Body of pancreas (tissue), 4 donors: ENCODE data around the gene ZBTB46. TPM values are rescaled to one million over a fixed set of nuclear protein-coding genes. Genes with fewer than 3 reads are reported as not detected.

Experiments
- ATAC-seq: fragments of 150-250 bp; one replicate; pipeline ENCODE4 v1.9.1; 2016
- DNase-seq, 4 donors: peaks; one replicate each; pipeline ENCODE4 v3.0.0-alpha.2; 2019
- H3K27ac ChIP-seq, 4 donors: fragments of 200-600 bp; sonication (generic); 1 replicate in 3 of 4; 2 replicates in 1 of 4; pipeline versions ENCODE4 v1.5.1 to v1.6.1; 2016 to 2019; ENCODE audit warnings: mild to moderate bottlenecking in 1 of 4, mixed read lengths in 1 of 4, moderate library complexity in 1 of 4
- H3K27me3 ChIP-seq, 2 donors: fragments of 200-600 bp; sonication (generic); one replicate each; pipeline ENCODE4 v1.6.0; 2016; ENCODE audit warnings: mild to moderate bottlenecking in 1 of 2
- H3K36me3 ChIP-seq, 2 donors: fragments of 200-600 bp; sonication (generic); replicated peaks in 1 of 2; 2 replicates each; pipeline ENCODE4 v1.5.1; 2016; ENCODE audit warnings: low read depth in 2 of 2; ENCODE audit not compliant: insufficient read depth in 1 of 2
- H3K4me1 ChIP-seq: fragments of 200-600 bp; sonication (generic); one replicate; pipeline ENCODE4 v1.6.0; 2016
- H3K4me3 ChIP-seq, 2 donors: fragments of 200-600 bp; sonication (generic); 1 replicate in 1 of 2; 2 replicates in 1 of 2; pipeline ENCODE4 v1.5.1; 2016 to 2019
- H3K9me3 ChIP-seq, 3 donors: fragments of 200-600 bp; sonication (generic); 1 replicate in 2 of 3; 2 replicates in 1 of 3; pipeline ENCODE4 v1.5.1; 2016
- CTCF ChIP-seq, 7 experiments: fragments of 450-650 bp in 4 of 7; fragments of 200-600 bp in 3 of 7; sonication (generic) in 3 of 7; IDR thresholded peaks; one replicate each; pipeline ENCODE4 v1.5.1; 2016 to 2019; ENCODE audit warnings: antibody characterized with exemption in 7 of 7
- POLR2A ChIP-seq, 3 donors: fragments of 450-650 bp; IDR thresholded peaks; one replicate each; pipeline ENCODE4 v1.6.1; 2016; ENCODE audit warnings: antibody characterized with exemption in 3 of 3, mild to moderate bottlenecking in 2 of 3
- WGBS, 2 donors: methylation state at CpG; one replicate each; pipeline ENCODE4 v1.1.5; 2017; 5-methylcytosine and 5-hydroxymethylcytosine counted together
- intact Hi-C: fragments of 100-400 bp; cut with DNase I; formaldehyde crosslinking; loops from one replicate; pipeline ENCODE4 v1.15.1; 2023
- total RNA-seq, 2 donors: library from RNA; depleted of rRNA; stranded (reverse); fragments of >200 nt; gene quantifications; one replicate each; pipeline ENCODE4 v1.1.0, GENCODE V29; 2016

The ZBTB46 gene
- total RNA-seq, 2 donors from 2014 or later: 4.3 to 5.4 TPM

GRCh38 chr20:63765082-63765873, 65.8 kb downstream of the ZBTB46 start:
- no peaks in the 10 kb centered on the region for H3K4me1 ChIP-seq
- no peak for TF ChIP-seq POLR2A (IDR thresholded peaks at IDR 0.05)
- no peak for TF ChIP-seq CTCF (IDR thresholded peaks at IDR 0.05)
- WGBS, 2 donors: 85 to 86% methylated on average over 15 to 16 of the region's 16 CpGs
- ATAC-seq (no peak), DNase-seq (no peak)
- H3K4me3 ChIP-seq: no peak overlapping the region
- no peaks in the 10 kb centered on the region for H3K27me3 ChIP-seq
- H3K9me3 ChIP-seq: no peaks in the 10 kb centered on the region
- peaks cover 0 to 2% of the 10 kb centered on the region in 2 donors for H3K36me3 ChIP-seq
- intact Hi-C loops: no loop called here
- no peak overlapping the region for H3K27ac ChIP-seq

- H3K27ac ChIP-seq: no peak overlapping the region
- no peaks in the 10 kb centered on the region for H3K36me3 ChIP-seq
- TF ChIP-seq CTCF (IDR thresholded peaks at IDR 0.05) (no peak), POLR2A (IDR thresholded peaks at IDR 0.05) (no peak)
- 80 to 87% methylated on average over 7 of the region's 7 CpGs for WGBS, 2 donors
- intact Hi-C loops: no loop called here
- H3K4me1 ChIP-seq: no peaks in the 10 kb centered on the region
- H3K27me3 ChIP-seq: no peaks in the 10 kb centered on the region
- DNase-seq (no peak), ATAC-seq (no peak)
- H3K4me3 ChIP-seq: no peak overlapping the region
- H3K9me3 ChIP-seq: no peaks in the 10 kb centered on the region
Observed at GRCh38 chr20:63759377-63759901, 71.6 kb downstream of the ZBTB46 start.

GRCh38 chr20:63758152-63758551, 72.9 kb downstream of the ZBTB46 start:
- H3K36me3 ChIP-seq: no peaks in the 10 kb centered on the region
- H3K9me3 ChIP-seq: no peaks in the 10 kb centered on the region
- no peak for TF ChIP-seq CTCF (IDR thresholded peaks at IDR 0.05)
- ATAC-seq: no peak
- H3K4me3 ChIP-seq: no peak overlapping the region
- no peaks in the 10 kb centered on the region for H3K27me3 ChIP-seq
- 78 to 94% methylated on average over 3 to 4 of the region's 7 CpGs for WGBS, 2 donors
- H3K27ac ChIP-seq: no peak overlapping the region
- no peaks in the 10 kb centered on the region for H3K4me1 ChIP-seq
- intact Hi-C loops: no loop called here
- no peak for DNase-seq

GRCh38 chr20:63756648-63756991, 74.4 kb downstream of the ZBTB46 start:
- 51 to 71% methylated on average over 6 to 8 of the region's 8 CpGs for WGBS, 2 donors
- Histone ChIP-seq H3K4me3 (no peak overlapping the region), H3K36me3 (no peaks in the 10 kb centered on the region), H3K27ac (no peak overlapping the region), H3K27me3 (no peaks in the 10 kb centered on the region), H3K9me3 (no peaks in the 10 kb centered on the region), H3K4me1 (no peaks in the 10 kb centered on the region)
- ATAC-seq (no peak), DNase-seq (no peak)
- TF ChIP-seq CTCF (IDR thresholded peaks at IDR 0.05) (no peak), POLR2A (IDR thresholded peaks at IDR 0.05) (no peak)
- intact Hi-C loops: no loop called here
